H7 (cell line): ENCODE results near the gene NLRX1. TPM values are rescaled to one million over a fixed set of nuclear protein-coding genes. Genes with fewer than 3 reads are reported as not detected.
A peak's percentile ranks its signal among the peaks of the same experiment; 100 is the strongest.
"Not testable (repeated sequence)": the region's sequence is repeated elsewhere in the genome, so short reads cannot be mapped to it uniquely, and the experiment has no call there.

ENCODE experiments used
- DNase-seq: peaks from one replicate; pipeline ENCODE4 v3.0.0; 2012
- H3K27me3 ChIP-seq: 2 replicates; pipeline ENCODE4 v1.6.0; 2011; ENCODE audit warnings: mild to moderate bottlenecking, low read length; ENCODE audit not compliant: control insufficient read depth, insufficient read depth
- H3K36me3 ChIP-seq: replicated peaks from 2 replicates; pipeline ENCODE4 v1.5.1; 2011; ENCODE audit warnings: low read length; ENCODE audit not compliant: control insufficient read depth, insufficient read depth
- H3K4me3 ChIP-seq: 2 replicates; pipeline ENCODE4 v1.5.1; 2011; ENCODE audit warnings: low read depth, mild to moderate bottlenecking, control low read depth, low read length, moderate library complexity; ENCODE audit not compliant: insufficient read depth
- total RNA-seq: library from RNA; depleted of rRNA; stranded (reverse); fragments of >200 nt; shearing (Covaris generic); gene quantifications from 2 replicates; pipeline ENCODE4 v1.2.3, GENCODE V29; 2014

Gene NLRX1
- total RNA-seq, 1 experiment from 2014 or later: 34.0 TPM

- DNase-seq: peak; percentile 53
Measured at GRCh38 chr11:119188067-119188466, 19.5 kb downstream of the NLRX1 start.

GRCh38 chr11:119188887-119189286, 20.4 kb downstream of the NLRX1 start:
- H3K27me3 ChIP-seq: no peaks in the 10 kb centered on the region
- H3K4me3 ChIP-seq: no peak overlapping the region
- peak; percentile 39 for DNase-seq
- H3K36me3 ChIP-seq: no peaks in the 10 kb centered on the region

More at GRCh38 chr11:119188067-119188466, 19.5 kb downstream of the NLRX1 start:
- no peak overlapping the region for H3K4me3 ChIP-seq
- H3K36me3 ChIP-seq: no peaks in the 10 kb centered on the region
- no peaks in the 10 kb centered on the region for H3K27me3 ChIP-seq

- H3K4me3 ChIP-seq: no peak overlapping the region
- H3K27me3 ChIP-seq: no peaks in the 10 kb centered on the region
- H3K36me3 ChIP-seq: no peaks in the 10 kb centered on the region
- DNase-seq: peak; percentile 52
Measured at GRCh38 chr11:119189393-119189792, 20.9 kb downstream of the NLRX1 start.

GRCh38 chr11:119190531-119190930, 22.0 kb downstream of the NLRX1 start:
- Histone ChIP-seq H3K36me3 (no peaks in the 10 kb centered on the region), H3K27me3 (no peaks in the 10 kb centered on the region), H3K4me3 (no peak overlapping the region)
- peak; percentile 41 for DNase-seq

GRCh38 chr11:119191265-119191664, 22.7 kb downstream of the NLRX1 start:
- not testable (repeated sequence) for H3K27me3 ChIP-seq, H3K4me3 ChIP-seq, H3K36me3 ChIP-seq, DNase-seq

GRCh38 chr11:119192111-119192510, 23.6 kb downstream of the NLRX1 start:
- Histone ChIP-seq H3K36me3 (no peaks in the 10 kb centered on the region), H3K4me3 (no peak overlapping the region), H3K27me3 (no peaks in the 10 kb centered on the region)
- no peak for DNase-seq

- Histone ChIP-seq H3K4me3 (no peak overlapping the region), H3K27me3 (no peaks in the 10 kb centered on the region), H3K36me3 (no peaks in the 10 kb centered on the region)
- peak; percentile 23 for DNase-seq
Measured at GRCh38 chr11:119193001-119193400, 24.5 kb downstream of the NLRX1 start.

GRCh38 chr11:119193626-119194025, 25.1 kb downstream of the NLRX1 start:
- Histone ChIP-seq H3K4me3 (no peak overlapping the region), H3K27me3 (no peaks in the 10 kb centered on the region), H3K36me3 (no peaks in the 10 kb centered on the region)
- peak; percentile 21 for DNase-seq

- H3K4me3 ChIP-seq: no peak overlapping the region
- H3K36me3 ChIP-seq: no peaks in the 10 kb centered on the region
- H3K27me3 ChIP-seq: no peaks in the 10 kb centered on the region
- peak; percentile 28 for DNase-seq
Measured at GRCh38 chr11:119194811-119195440, 26.4 kb downstream of the NLRX1 start.

- no peak overlapping the region for H3K4me3 ChIP-seq
- no peaks in the 10 kb centered on the region for H3K27me3 ChIP-seq
- DNase-seq: peak; percentile 98
- no peaks in the 10 kb centered on the region for H3K36me3 ChIP-seq
Measured at GRCh38 chr11:119195680-119196079, 27.2 kb downstream of the NLRX1 start.

- Histone ChIP-seq H3K36me3 (no peaks in the 10 kb centered on the region), H3K4me3 (no peak overlapping the region), H3K27me3 (no peaks in the 10 kb centered on the region)
- DNase-seq: peak; percentile 83
Measured at GRCh38 chr11:119196833-119197483, 28.4 kb downstream of the NLRX1 start.

GRCh38 chr11:119198925-119199324, 30.4 kb downstream of the NLRX1 start:
- DNase-seq: no peak
- Histone ChIP-seq H3K4me3 (no peak overlapping the region), H3K36me3 (no peaks in the 10 kb centered on the region), H3K27me3 (no peaks in the 10 kb centered on the region)

- not testable (repeated sequence) for H3K27me3 ChIP-seq, H3K4me3 ChIP-seq, H3K36me3 ChIP-seq, DNase-seq
Measured at GRCh38 chr11:119201236-119201635, 32.7 kb downstream of the NLRX1 start.

GRCh38 chr11:119202554-119202953, 34.0 kb downstream of the NLRX1 start:
- H3K36me3 ChIP-seq: no peaks in the 10 kb centered on the region
- H3K27me3 ChIP-seq: no peaks in the 10 kb centered on the region
- no peak for DNase-seq
- H3K4me3 ChIP-seq: no peak overlapping the region

- Histone ChIP-seq H3K4me3 (no peak overlapping the region), H3K36me3 (no peaks in the 10 kb centered on the region), H3K27me3 (no peaks in the 10 kb centered on the region)
- no peak for DNase-seq
Measured at GRCh38 chr11:119204066-119204465, 35.5 kb downstream of the NLRX1 start.
